ENCODE measurements around the gene PSKH1. TPM values are rescaled to one million over a fixed set of nuclear protein-coding genes. Genes with fewer than 3 reads are reported as not detected.
A peak's percentile ranks its signal among the peaks of the same experiment; 100 is the strongest.

PSKH1 gene
- total and polyA plus RNA-seq, 9 of the 15 experiments (the other 6 are each of a cell fraction or from before 2014, with no cell fraction given) = 0.96 to 20.9 (median 9.4) TPM

DNA sequence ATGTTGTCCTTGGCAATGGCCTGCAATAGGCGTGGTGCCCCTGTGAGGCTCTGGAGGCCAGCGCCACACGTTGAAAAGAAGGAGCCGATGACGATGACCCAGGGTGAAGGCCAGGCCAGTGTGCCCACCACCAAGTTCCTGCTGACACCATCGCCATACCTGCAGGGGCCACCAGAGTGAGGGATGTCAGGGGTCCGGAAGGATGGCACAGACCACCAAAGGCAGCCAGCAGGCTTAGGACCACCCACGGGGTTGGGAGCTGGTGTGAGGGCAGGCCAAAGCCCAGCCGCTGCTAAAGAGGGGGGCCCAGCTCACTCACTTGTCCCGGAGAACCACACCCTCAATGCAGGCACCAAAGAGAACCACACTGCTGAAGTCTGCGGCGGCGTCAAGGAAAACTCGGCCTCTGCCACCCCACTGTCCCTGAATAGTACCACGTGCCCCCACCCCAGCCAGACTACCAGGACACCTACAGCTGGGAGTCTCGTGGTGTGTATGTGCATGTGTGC lies 57.3 kb downstream of the PSKH1 start:
- BruUV-seq (replicated peaks) = no TSS peak
- Histone ChIP-seq H3K9ac (ENCODE audit: insufficient read depth in 1 of 2, low read depth in 2 of 2, low read length in 2 of 2) (no peak overlapping the region), H3K36me3 (ENCODE audit: control insufficient read depth, insufficient read depth, low read length) (peaks cover 86% of the 10 kb centered on the region; the same call in 2 of the 3 replicates), H2AFZ (ENCODE audit: low read depth, low read length) (no peak overlapping the region), H3K9me3 (replicated peaks; ENCODE audit: control insufficient read depth, insufficient read depth, low read depth, low read length) (no peaks in the 10 kb centered on the region), H4K20me1 (replicated peaks; ENCODE audit: control insufficient read depth, insufficient read depth, low read length) (0 out of 2 replicates have a peak, but pooled peaks cover 3% of the 10 kb centered on the region), H3K4me2 (ENCODE audit: insufficient read depth, low read length) (no peak overlapping the region), H3K27me3 (ENCODE audit: control insufficient read depth in 2 of 2, insufficient read depth in 2 of 2, low read length in 2 of 2) (no peaks in the 10 kb centered on the region), H3K27ac (ENCODE audit: extremely low read depth, low read depth, low read length) (no peak overlapping the region), H3K9me1 (ENCODE audit: control insufficient read depth, insufficient read depth, low read length) (no peaks in the 10 kb centered on the region), H3K79me2 (ENCODE audit: control insufficient read depth, insufficient read depth, low read length) (no peaks in the 10 kb centered on the region), H3K4me3 (no peak overlapping the region), H3K4me1 (replicated peaks in 1 of 2; ENCODE audit: control insufficient read depth in 2 of 2, insufficient read depth in 2 of 2, low read length in 2 of 2) (peaks cover 0 to 29% of the 10 kb centered on the region in 2 experiments; a peak in 2 of 5 replicates)
- intact Hi-C loops (cut with micrococcal nuclease) (no loop called here), in situ Hi-C loops (cut with MboI) (no loop called here)
- FAIRE-seq (no peak), ATAC-seq (no peak), DNase-seq (ENCODE audit: extremely low read depth in 1 of 4, low spot score in 3 of 4) (no peak)
- 82% methylated on average over 15 of the region's 16 CpGs for WGBS (ENCODE audit: insufficient coverage, low coverage, missing lambda C conversion rate)
- POLR2A ChIA-PET = interaction anchor here (0.6 to 1.9 kb wide), 5 partner anchors 10 to 74 kb away, joined by 3 to 5 read pairs (median 3); partner anchors contain the start of gene PSMB10
- peak; percentile 28; the same call in 1 of the 2 replicates for TF ChIP-seq POLR2G (IDR thresholded peaks at IDR 0.05; ENCODE audit: low read depth, low read length)
- TF ChIP-seq MLX (CRISPR knock-in tag; conservative IDR thresholded peaks at IDR 0.05) = no peak
- CTCF ChIA-PET (ENCODE audit: low intra/inter-chr PET ratio) = no interaction called here

DNA sequence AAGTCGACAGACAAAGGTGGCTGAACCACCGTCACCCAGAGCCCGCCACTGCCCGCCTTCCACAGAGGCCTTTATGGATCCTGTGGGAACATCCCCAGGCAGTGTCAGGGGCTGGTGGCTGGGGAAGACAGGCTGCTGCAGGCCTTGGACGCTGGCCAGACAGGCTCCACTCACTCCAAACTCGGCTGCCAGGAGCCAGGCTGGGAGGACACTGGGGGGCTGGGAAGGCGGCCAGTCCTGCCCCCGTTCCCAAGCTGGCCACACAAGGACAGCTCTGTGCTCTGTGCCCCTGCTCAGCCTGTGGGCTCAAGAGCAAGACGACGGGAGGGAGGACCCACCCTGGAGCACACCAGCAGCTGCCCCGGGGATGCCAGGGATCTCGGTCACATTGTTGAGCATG lies 58.4 kb downstream of the PSKH1 start:
- Histone ChIP-seq H3K9me3 (replicated peaks; ENCODE audit: control insufficient read depth, insufficient read depth, low read depth, low read length) (no peaks in the 10 kb centered on the region), H4K20me1 (replicated peaks; ENCODE audit: control insufficient read depth, insufficient read depth, low read length) (no peaks in the 10 kb centered on the region), H3K4me3 (no peak overlapping the region), H3K9me1 (ENCODE audit: control insufficient read depth, insufficient read depth, low read length) (no peaks in the 10 kb centered on the region), H3K4me2 (ENCODE audit: insufficient read depth, low read length) (no peak overlapping the region), H3K79me2 (ENCODE audit: control insufficient read depth, insufficient read depth, low read length) (no peaks in the 10 kb centered on the region), H3K27me3 (ENCODE audit: control insufficient read depth in 2 of 2, insufficient read depth in 2 of 2, low read length in 2 of 2) (no peaks in the 10 kb centered on the region), H2AFZ (ENCODE audit: low read depth, low read length) (no peak overlapping the region), H3K27ac (ENCODE audit: extremely low read depth, low read depth, low read length) (no peak overlapping the region), H3K9ac (ENCODE audit: insufficient read depth in 1 of 2, low read depth in 2 of 2, low read length in 2 of 2) (peak overlapping the region in 1 of 2 experiments; percentile 28; a peak in 2 of 4 replicates), H3K4me1 (replicated peaks in 1 of 2; ENCODE audit: control insufficient read depth in 2 of 2, insufficient read depth in 2 of 2, low read length in 2 of 2) (peaks cover 0 to 23% of the 10 kb centered on the region in 2 experiments; a peak in 2 of 5 replicates), H3K36me3 (ENCODE audit: control insufficient read depth, insufficient read depth, low read length) (peaks cover 78% of the 10 kb centered on the region; the same call in 2 of the 3 replicates)
- ATAC-seq (no peak), DNase-seq (ENCODE audit: extremely low read depth in 1 of 4, low spot score in 3 of 4) (no peak), FAIRE-seq (no peak)
- intact Hi-C loops (cut with micrococcal nuclease) = no loop called here
- WGBS (ENCODE audit: insufficient coverage, low coverage, missing lambda C conversion rate) = 84% methylated on average over 12 of the region's 12 CpGs
- in situ Hi-C loops (cut with MboI) = no loop called here
- POLR2A ChIA-PET = interaction anchor here (0.7 kb wide), 1 partner anchor 151 kb away, joined by 3 read pairs; no protein-coding TSS in a partner anchor
- CTCF ChIA-PET (ENCODE audit: low intra/inter-chr PET ratio) = no interaction called here
- no TSS peak for BruUV-seq (replicated peaks)
- TF ChIP-seq, protein P1, sequence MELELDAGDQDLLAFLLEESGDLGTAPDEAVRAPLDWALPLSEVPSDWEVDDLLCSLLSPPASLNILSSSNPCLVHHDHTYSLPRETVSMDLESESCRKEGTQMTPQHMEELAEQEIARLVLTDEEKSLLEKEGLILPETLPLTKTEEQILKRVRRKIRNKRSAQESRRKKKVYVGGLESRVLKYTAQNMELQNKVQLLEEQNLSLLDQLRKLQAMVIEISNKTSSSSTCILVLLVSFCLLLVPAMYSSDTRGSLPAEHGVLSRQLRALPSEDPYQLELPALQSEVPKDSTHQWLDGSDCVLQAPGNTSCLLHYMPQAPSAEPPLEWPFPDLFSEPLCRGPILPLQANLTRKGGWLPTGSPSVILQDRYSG (tag; conservative IDR thresholded peaks at IDR 0.05; ENCODE audit: low read depth) = no peak
- TF ChIP-seq POLR2G (IDR thresholded peaks at IDR 0.05; ENCODE audit: low read depth, low read length) = peak; percentile 49
